CD4-positive, alpha-beta T cell treated with Interleukin-6 for 4 hours (primary cell): ENCODE results near the gene PAGE2.
"Not testable (repeated sequence)": the region's sequence is repeated elsewhere in the genome, so short reads cannot be mapped to it uniquely, and the experiment has no call there.

ENCODE experiments used
- DNase-seq: peaks from one replicate; pipeline ENCODE4 v3.0.0-alpha.2; 2020; ENCODE audit warnings: mixed read lengths

The PAGE2 gene

DNA sequence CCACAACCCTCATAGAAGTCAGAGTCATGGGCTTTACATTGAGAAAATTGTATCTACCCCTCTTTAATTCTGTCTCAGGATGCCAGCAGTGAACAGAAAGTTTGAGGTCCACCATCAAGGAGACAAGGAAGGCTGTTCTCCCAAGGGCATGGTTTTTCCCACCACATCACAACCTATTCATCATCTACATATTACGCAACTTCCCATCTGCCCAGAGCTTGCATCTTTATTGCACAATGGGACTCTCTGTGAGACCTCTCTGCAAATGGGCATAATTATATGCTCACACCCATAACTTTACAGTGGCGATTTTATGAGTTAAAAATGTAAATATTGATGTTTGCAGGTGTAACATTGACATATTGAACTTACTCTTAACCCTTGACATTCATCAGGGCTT lies 38.9 kb downstream of the PAGE2 start:
- no peak for DNase-seq

DNA sequence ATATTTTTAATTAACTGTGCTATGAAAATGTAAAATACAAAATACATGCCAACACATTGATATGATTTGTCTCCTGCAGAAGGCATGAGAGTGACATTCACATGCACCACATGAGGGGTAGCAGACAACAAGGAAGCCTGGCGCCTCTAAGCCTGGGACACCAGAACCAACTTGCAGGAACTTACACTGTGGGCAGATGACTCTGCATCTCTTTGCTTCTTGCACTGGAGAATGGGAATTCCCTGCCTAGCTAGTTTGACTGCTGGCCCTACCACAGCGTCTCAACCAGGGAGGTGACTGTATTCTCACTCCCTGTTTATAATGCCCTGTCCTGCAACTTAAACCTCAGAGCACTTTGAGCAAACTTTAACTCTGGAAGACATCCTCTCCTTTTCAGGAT lies 40.5 kb downstream of the PAGE2 start:
- DNase-seq: no peak

DNA sequence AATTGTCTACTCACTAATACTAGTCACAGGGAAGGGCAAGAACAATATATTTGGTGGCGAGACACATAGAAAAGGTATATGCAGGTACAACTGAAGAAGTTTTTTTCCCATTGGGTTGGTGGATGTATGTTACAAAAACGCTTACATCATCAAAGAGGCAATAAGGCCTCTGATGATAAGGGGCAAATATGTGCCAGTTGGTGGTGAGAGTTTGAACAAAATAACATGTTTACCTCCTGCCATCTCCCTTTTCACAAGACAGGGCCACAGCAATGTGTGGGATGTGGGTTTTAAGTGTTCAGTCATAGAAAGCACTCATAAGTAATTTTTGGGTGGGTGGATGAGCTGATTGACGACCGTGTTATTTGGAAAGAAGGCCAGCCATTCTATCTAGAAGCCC lies 41.7 kb downstream of the PAGE2 start:
- no peak for DNase-seq

DNA sequence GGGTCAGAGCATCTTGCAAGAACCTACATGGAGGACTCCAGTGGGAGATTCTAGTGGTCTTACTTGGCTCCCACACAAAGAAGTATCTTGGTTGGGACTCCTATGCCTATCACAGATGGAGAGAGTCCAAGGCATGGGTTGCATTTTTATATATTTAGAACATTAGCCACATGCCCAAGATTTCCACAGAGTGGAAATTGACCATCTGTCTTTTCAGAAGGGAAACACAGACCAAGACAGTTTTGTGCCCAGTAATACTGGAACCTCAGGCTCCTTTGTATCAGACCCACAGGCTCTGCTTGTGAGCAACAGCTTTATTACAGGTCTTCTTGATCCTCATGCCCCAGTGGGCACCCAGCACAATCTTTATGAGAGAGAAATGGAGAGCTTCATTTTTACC lies 43.6 kb downstream of the PAGE2 start:
- no peak for DNase-seq

DNA sequence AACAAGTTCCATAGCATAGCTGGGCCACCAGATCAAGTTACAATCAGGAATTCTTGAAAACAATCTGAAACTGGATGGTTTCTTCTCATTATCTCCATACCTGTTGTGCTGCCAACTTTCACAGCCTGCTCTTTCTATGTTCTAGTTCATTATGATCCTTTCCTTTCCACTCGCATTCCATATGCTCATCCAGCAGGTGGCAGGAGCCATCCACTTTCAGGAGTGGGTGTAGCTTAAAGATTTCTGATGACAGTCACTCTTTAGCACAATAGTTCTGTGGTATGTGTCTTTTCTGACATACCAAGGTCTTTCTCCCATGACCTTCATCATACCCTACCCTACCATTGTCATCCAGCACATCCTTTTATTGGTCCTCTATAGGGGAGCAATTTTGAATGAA lies 46.4 kb downstream of the PAGE2 start:
- peak; percentile 52 for DNase-seq

DNA sequence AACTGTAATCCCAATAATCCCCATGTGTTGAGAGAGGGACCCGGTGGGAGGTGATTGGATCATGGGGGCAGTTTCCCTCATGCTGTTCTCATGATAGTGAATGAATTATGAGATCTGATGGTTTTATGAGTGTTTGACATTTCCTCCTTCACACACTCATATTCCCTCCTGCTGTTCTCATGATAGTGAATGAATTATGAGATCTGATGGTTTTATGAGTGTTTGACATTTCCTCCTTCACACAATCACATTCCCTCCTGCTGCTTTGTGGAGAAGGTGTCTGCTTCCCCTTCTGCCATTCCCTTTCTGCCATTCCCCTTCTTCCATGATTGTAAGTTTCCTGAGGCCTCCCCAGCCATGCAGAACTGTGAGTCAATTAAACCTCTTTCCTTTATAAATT lies 52.0 kb downstream of the PAGE2 start:
- not testable (repeated sequence) for DNase-seq
